ENCODE data around the gene CTAG2. TPM values are rescaled to one million over a fixed set of nuclear protein-coding genes. Genes with fewer than 3 reads are reported as not detected.
"Not testable (repeated sequence)": the region's sequence is repeated elsewhere in the genome, so short reads cannot be mapped to it uniquely, and the experiment has no call there.

The CTAG2 gene
- total RNA-seq, 1 donor from 2014 or later = not detected

GRCh38 chrX:154643708-154644107, 9.7 kb downstream of the CTAG2 start:
- not testable (repeated sequence) for H4K20me1 ChIP-seq (ENCODE audit: insufficient read depth, low read length); H3K9ac ChIP-seq (ENCODE audit: low read length); H3K27me3 ChIP-seq (ENCODE audit: insufficient read depth, low read length); H3K9me3 Mint-ChIP-seq (ENCODE audit: unreplicated experiment); H3K4me3 Mint-ChIP-seq (ENCODE audit: unreplicated experiment); H3K4me3 ChIP-seq (ENCODE audit: insufficient read depth, low read depth, low read length); H3K36me3 ChIP-seq (ENCODE audit: insufficient read depth, low read length); H3K27ac ChIP-seq (ENCODE audit: low read depth, low read length); H3K27ac Mint-ChIP-seq (ENCODE audit: unreplicated experiment); FAIRE-seq; H2AFZ ChIP-seq (ENCODE audit: low read depth, low read length); DNase-seq (ENCODE audit: low read depth); H3K36me3 Mint-ChIP-seq (ENCODE audit: low read depth, unreplicated experiment); H3K27me3 Mint-ChIP-seq (ENCODE audit: low read depth, unreplicated experiment); H3K9me3 ChIP-seq (ENCODE audit: insufficient read depth, low read depth, low read length); H3K4me1 ChIP-seq (ENCODE audit: insufficient read depth, low read length); H3K79me2 ChIP-seq (ENCODE audit: insufficient read depth, low read length); H3K4me1 Mint-ChIP-seq (ENCODE audit: low read depth, unreplicated experiment); H3K4me2 ChIP-seq (ENCODE audit: low read length)

GRCh38 chrX:154641740-154642139, 11.6 kb downstream of the CTAG2 start:
- not testable (repeated sequence) for H3K9me3 ChIP-seq (ENCODE audit: insufficient read depth, low read depth, low read length); H4K20me1 ChIP-seq (ENCODE audit: insufficient read depth, low read length); H3K27ac ChIP-seq (ENCODE audit: low read depth, low read length); H3K9ac ChIP-seq (ENCODE audit: low read length); H2AFZ ChIP-seq (ENCODE audit: low read depth, low read length); H3K27me3 Mint-ChIP-seq (ENCODE audit: low read depth, unreplicated experiment); H3K36me3 ChIP-seq (ENCODE audit: insufficient read depth, low read length); H3K9me3 Mint-ChIP-seq (ENCODE audit: unreplicated experiment); H3K4me2 ChIP-seq (ENCODE audit: low read length); H3K79me2 ChIP-seq (ENCODE audit: insufficient read depth, low read length); H3K4me3 Mint-ChIP-seq (ENCODE audit: unreplicated experiment); H3K4me3 ChIP-seq (ENCODE audit: insufficient read depth, low read depth, low read length); FAIRE-seq; DNase-seq (ENCODE audit: low read depth); H3K4me1 Mint-ChIP-seq (ENCODE audit: low read depth, unreplicated experiment); H3K4me1 ChIP-seq (ENCODE audit: insufficient read depth, low read length); H3K27me3 ChIP-seq (ENCODE audit: insufficient read depth, low read length); H3K27ac Mint-ChIP-seq (ENCODE audit: unreplicated experiment); H3K36me3 Mint-ChIP-seq (ENCODE audit: low read depth, unreplicated experiment)

GRCh38 chrX:154633661-154634060, 19.7 kb downstream of the CTAG2 start:
- H3K9me3 ChIP-seq (ENCODE audit: insufficient read depth, low read depth, low read length); DNase-seq (ENCODE audit: low read depth); H3K4me1 Mint-ChIP-seq (ENCODE audit: low read depth, unreplicated experiment); H4K20me1 ChIP-seq (ENCODE audit: insufficient read depth, low read length); H3K4me1 ChIP-seq (ENCODE audit: insufficient read depth, low read length); H3K4me3 Mint-ChIP-seq (ENCODE audit: unreplicated experiment); H3K27me3 ChIP-seq (ENCODE audit: insufficient read depth, low read length); FAIRE-seq; H3K4me2 ChIP-seq (ENCODE audit: low read length); H3K27me3 Mint-ChIP-seq (ENCODE audit: low read depth, unreplicated experiment); H2AFZ ChIP-seq (ENCODE audit: low read depth, low read length); H3K27ac Mint-ChIP-seq (ENCODE audit: unreplicated experiment); H3K79me2 ChIP-seq (ENCODE audit: insufficient read depth, low read length); H3K9ac ChIP-seq (ENCODE audit: low read length); H3K27ac ChIP-seq (ENCODE audit: low read depth, low read length); H3K9me3 Mint-ChIP-seq (ENCODE audit: unreplicated experiment); H3K36me3 Mint-ChIP-seq (ENCODE audit: low read depth, unreplicated experiment); H3K4me3 ChIP-seq (ENCODE audit: insufficient read depth, low read depth, low read length); H3K36me3 ChIP-seq (ENCODE audit: insufficient read depth, low read length): not testable (repeated sequence)

GRCh38 chrX:154630949-154631348, 22.4 kb downstream of the CTAG2 start:
- H3K4me1 ChIP-seq (ENCODE audit: insufficient read depth, low read length); H4K20me1 ChIP-seq (ENCODE audit: insufficient read depth, low read length); H3K4me2 ChIP-seq (ENCODE audit: low read length); DNase-seq (ENCODE audit: low read depth); H3K27me3 Mint-ChIP-seq (ENCODE audit: low read depth, unreplicated experiment); H3K4me1 Mint-ChIP-seq (ENCODE audit: low read depth, unreplicated experiment); H3K36me3 ChIP-seq (ENCODE audit: insufficient read depth, low read length); FAIRE-seq; H3K27ac Mint-ChIP-seq (ENCODE audit: unreplicated experiment); H3K27ac ChIP-seq (ENCODE audit: low read depth, low read length); H3K4me3 Mint-ChIP-seq (ENCODE audit: unreplicated experiment); H3K79me2 ChIP-seq (ENCODE audit: insufficient read depth, low read length); H3K9me3 ChIP-seq (ENCODE audit: insufficient read depth, low read depth, low read length); H3K9ac ChIP-seq (ENCODE audit: low read length); H2AFZ ChIP-seq (ENCODE audit: low read depth, low read length); H3K36me3 Mint-ChIP-seq (ENCODE audit: low read depth, unreplicated experiment); H3K9me3 Mint-ChIP-seq (ENCODE audit: unreplicated experiment); H3K27me3 ChIP-seq (ENCODE audit: insufficient read depth, low read length); H3K4me3 ChIP-seq (ENCODE audit: insufficient read depth, low read depth, low read length): not testable (repeated sequence)

- not testable (repeated sequence) for H3K4me1 Mint-ChIP-seq (ENCODE audit: low read depth, unreplicated experiment); H3K4me3 Mint-ChIP-seq (ENCODE audit: unreplicated experiment); DNase-seq (ENCODE audit: low read depth); H3K9me3 ChIP-seq (ENCODE audit: insufficient read depth, low read depth, low read length); H3K4me1 ChIP-seq (ENCODE audit: insufficient read depth, low read length); H3K27ac ChIP-seq (ENCODE audit: low read depth, low read length); H2AFZ ChIP-seq (ENCODE audit: low read depth, low read length); H4K20me1 ChIP-seq (ENCODE audit: insufficient read depth, low read length); FAIRE-seq; H3K4me2 ChIP-seq (ENCODE audit: low read length); H3K79me2 ChIP-seq (ENCODE audit: insufficient read depth, low read length); H3K27me3 ChIP-seq (ENCODE audit: insufficient read depth, low read length); H3K9ac ChIP-seq (ENCODE audit: low read length); H3K27ac Mint-ChIP-seq (ENCODE audit: unreplicated experiment); H3K36me3 Mint-ChIP-seq (ENCODE audit: low read depth, unreplicated experiment); H3K36me3 ChIP-seq (ENCODE audit: insufficient read depth, low read length); H3K27me3 Mint-ChIP-seq (ENCODE audit: low read depth, unreplicated experiment); H3K4me3 ChIP-seq (ENCODE audit: insufficient read depth, low read depth, low read length); H3K9me3 Mint-ChIP-seq (ENCODE audit: unreplicated experiment)
Measured at GRCh38 chrX:154628960-154629359, 24.4 kb downstream of the CTAG2 start.

GRCh38 chrX:154620767-154621414, 32.5 kb downstream of the CTAG2 start:
- not testable (repeated sequence) for H3K79me2 ChIP-seq (ENCODE audit: insufficient read depth, low read length); H3K4me1 ChIP-seq (ENCODE audit: insufficient read depth, low read length); H3K27me3 Mint-ChIP-seq (ENCODE audit: low read depth, unreplicated experiment); H3K27ac Mint-ChIP-seq (ENCODE audit: unreplicated experiment); H3K9me3 Mint-ChIP-seq (ENCODE audit: unreplicated experiment); H3K9me3 ChIP-seq (ENCODE audit: insufficient read depth, low read depth, low read length); H3K4me1 Mint-ChIP-seq (ENCODE audit: low read depth, unreplicated experiment); H3K36me3 ChIP-seq (ENCODE audit: insufficient read depth, low read length); H3K4me2 ChIP-seq (ENCODE audit: low read length); H3K9ac ChIP-seq (ENCODE audit: low read length); H3K4me3 ChIP-seq (ENCODE audit: insufficient read depth, low read depth, low read length); H3K27me3 ChIP-seq (ENCODE audit: insufficient read depth, low read length); DNase-seq (ENCODE audit: low read depth); H2AFZ ChIP-seq (ENCODE audit: low read depth, low read length); H3K36me3 Mint-ChIP-seq (ENCODE audit: low read depth, unreplicated experiment); H3K27ac ChIP-seq (ENCODE audit: low read depth, low read length); H4K20me1 ChIP-seq (ENCODE audit: insufficient read depth, low read length); H3K4me3 Mint-ChIP-seq (ENCODE audit: unreplicated experiment)
- FAIRE-seq = peak; percentile 96
